GM10266 (cell line): ENCODE data around the gene GALNT5.

ENCODE experiments used
- DNase-seq: peaks from one replicate; pipeline ENCODE4 v3.0.0; 2012; ENCODE audit errors: extremely low spot score
- CTCF ChIP-seq: IDR thresholded peaks from 2 replicates; pipeline ENCODE4 v1.5.1; 2012; ENCODE audit warnings: mild to moderate bottlenecking, low read depth; ENCODE audit not compliant: control insufficient read depth, insufficient read depth; ENCODE audit errors: missing control alignments

GALNT5 gene

GRCh38 chr2:157326698-157327097, 69.2 kb downstream of the GALNT5 start:
- no peak for TF ChIP-seq CTCF
- DNase-seq, result no peak

GRCh38 chr2:157327200-157327599, 69.7 kb downstream of the GALNT5 start:
- no peak for DNase-seq
- TF ChIP-seq CTCF, result no peak

- peak; percentile 76 for DNase-seq
- peak; percentile 97 for TF ChIP-seq CTCF
Measured at GRCh38 chr2:157327621-157328500, 70.4 kb downstream of the GALNT5 start.

GRCh38 chr2:157329524-157329923, 72.0 kb downstream of the GALNT5 start:
- TF ChIP-seq CTCF, result no peak
- no peak for DNase-seq

- no peak for DNase-seq
- TF ChIP-seq CTCF, result no peak
Measured at GRCh38 chr2:157333304-157334047, 76.0 kb downstream of the GALNT5 start.

- no peak for DNase-seq
- no peak for TF ChIP-seq CTCF
Measured at GRCh38 chr2:157334335-157334734, 76.8 kb downstream of the GALNT5 start.

- no peak for DNase-seq
- TF ChIP-seq CTCF, result no peak
Measured at GRCh38 chr2:157334797-157335196, 77.3 kb downstream of the GALNT5 start.
